SK-N-MC (cell line): Measurements from ENCODE around the gene ACOT13.
A peak's percentile ranks its signal among the peaks of the same experiment; 100 is the strongest.

Source experiments
- DNase-seq: peaks from one replicate; pipeline ENCODE4 v3.0.0-alpha.2; 2011; ENCODE audit warnings: low read depth, low spot score
- H3K27ac ChIP-seq: fragments of 200-600 bp; sonication (generic); 2 replicates; pipeline ENCODE4 v1.5.1; 2016; ENCODE audit warnings: mixed run types
- H3K36me3 ChIP-seq: fragments of 200-600 bp; sonication (generic); 2 replicates; pipeline ENCODE4 v1.6.1; 2017; ENCODE audit warnings: antibody characterized with exemption, low read length, mixed read lengths; ENCODE audit not compliant: insufficient read depth
- H3K4me3 ChIP-seq: fragments of 200-600 bp; sonication (generic); 2 replicates; pipeline ENCODE4 v1.5.1; 2016
- H3K9ac ChIP-seq: fragments of 200-600 bp; sonication (generic); 2 replicates; pipeline ENCODE4 v1.8.0; 2017; ENCODE audit warnings: mixed run types, mixed read lengths; ENCODE audit not compliant: insufficient read length
- H3K9me3 ChIP-seq: fragments of 200-600 bp; sonication (generic); 2 replicates; pipeline ENCODE4 v1.6.1; 2017; ENCODE audit warnings: low read depth, mild to moderate bottlenecking, antibody characterized with exemption, low read length, moderate library complexity, mixed read lengths
- EZH2 ChIP-seq: fragments of 200-600 bp; sonication (generic); IDR thresholded peaks from one replicate; pipeline ENCODE4 v1.6.1; 2017; ENCODE audit warnings: antibody characterized with exemption
- FOXP2 ChIP-seq: optimal IDR thresholded peaks from 2 replicates; pipeline ENCODE3; 2011; ENCODE audit warnings: mild to moderate bottlenecking, moderate library complexity; ENCODE audit not compliant: insufficient read depth; ENCODE audit errors: extremely low read length, control extremely low read depth
- POLR2AphosphoS5 ChIP-seq: IDR thresholded peaks from 2 replicates; pipeline ENCODE4 v1.6.1; 2012; ENCODE audit warnings: mild to moderate bottlenecking, low read depth, low read length, borderline replicate concordance

The ACOT13 gene

DNA sequence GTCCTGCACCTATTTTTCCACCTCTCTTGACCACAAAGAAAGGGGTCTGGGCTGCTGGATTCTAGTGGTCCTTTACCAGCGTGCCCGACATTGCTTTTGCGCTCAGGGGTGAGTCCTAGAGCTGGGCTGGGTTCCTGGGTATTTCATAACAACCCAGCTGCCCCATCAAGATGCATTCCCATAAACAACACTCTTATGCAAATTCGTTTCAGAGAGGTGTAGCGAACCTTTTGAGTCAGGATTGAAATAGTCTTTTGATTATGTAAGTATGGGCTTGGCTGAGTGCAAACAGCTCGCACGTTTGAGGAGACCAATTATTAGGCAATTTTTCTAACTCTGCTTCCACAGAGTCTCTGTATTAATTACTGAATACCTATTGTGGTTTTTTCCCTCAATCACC lies 13.7 kb downstream of the ACOT13 start:
- no peak for DNase-seq
- H3K4me3 ChIP-seq, result no peak overlapping the region
- H3K9me3 ChIP-seq, result no peaks in the 10 kb centered on the region
- H3K9ac ChIP-seq, result no peak overlapping the region
- H3K27ac ChIP-seq, result no peak overlapping the region
- no peak for TF ChIP-seq FOXP2
- no peak for TF ChIP-seq POLR2AphosphoS5
- no peaks in the 10 kb centered on the region for H3K36me3 ChIP-seq

- Histone ChIP-seq H3K9ac (no peak overlapping the region), H3K4me3 (peak overlapping the region; percentile 37)
- TF ChIP-seq POLR2AphosphoS5 (no peak), FOXP2 (no peak), EZH2 (no peak)
Observed at GRCh38 chr6:24683297-24684296, 16.7 kb downstream of the ACOT13 start.

DNA sequence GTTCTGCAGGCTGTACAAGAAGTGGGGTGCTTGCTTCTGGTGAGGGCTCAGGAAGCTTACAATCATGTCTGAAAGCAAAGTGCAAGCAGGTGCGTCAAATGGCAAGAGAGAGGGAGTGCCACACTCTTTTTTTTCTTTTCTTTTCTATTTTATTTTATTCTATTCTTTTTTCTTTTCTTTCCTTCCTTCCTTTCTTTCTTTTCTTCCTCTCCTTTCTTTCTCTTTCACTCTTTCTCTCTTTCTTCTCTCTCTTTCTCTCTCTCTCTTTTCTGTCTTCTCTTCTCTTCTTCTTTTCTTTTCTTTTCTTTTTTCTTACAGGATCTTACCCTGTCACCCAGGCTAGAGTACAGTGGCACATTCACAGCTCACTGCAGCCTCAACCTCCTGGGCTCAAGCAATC lies 19.5 kb downstream of the ACOT13 start:
- no peak overlapping the region for H3K27ac ChIP-seq
- no peak overlapping the region for H3K9ac ChIP-seq
- H3K9me3 ChIP-seq, result no peaks in the 10 kb centered on the region
- no peak overlapping the region for H3K4me3 ChIP-seq
- H3K36me3 ChIP-seq, result no peaks in the 10 kb centered on the region
- no peak for DNase-seq
- TF ChIP-seq EZH2 (no peak), FOXP2 (no peak)

More at GRCh38 chr6:24683297-24684296, 16.7 kb downstream of the ACOT13 start:
- H3K36me3 ChIP-seq, result no peaks in the 10 kb centered on the region
- peak overlapping the region; percentile 61 for H3K27ac ChIP-seq
- no peaks in the 10 kb centered on the region for H3K9me3 ChIP-seq
- DNase-seq, result peak; percentile 37

- H3K36me3 ChIP-seq, result no peaks in the 10 kb centered on the region
- TF ChIP-seq FOXP2 (no peak), POLR2AphosphoS5 (no peak), EZH2 (no peak)
- H3K9me3 ChIP-seq, result no peaks in the 10 kb centered on the region
- no peak overlapping the region for H3K9ac ChIP-seq
- no peak overlapping the region for H3K4me3 ChIP-seq
- DNase-seq, result no peak
- H3K27ac ChIP-seq, result no peak overlapping the region
Observed at GRCh38 chr6:24686946-24687345, 20.1 kb downstream of the ACOT13 start.

GRCh38 chr6:24689964-24690363 lies 23.1 kb downstream of the ACOT13 start:
- no peak overlapping the region for H3K9ac ChIP-seq
- no peak for DNase-seq
- no peaks in the 10 kb centered on the region; the same call in 1 of the 2 replicates for H3K36me3 ChIP-seq

DNA sequence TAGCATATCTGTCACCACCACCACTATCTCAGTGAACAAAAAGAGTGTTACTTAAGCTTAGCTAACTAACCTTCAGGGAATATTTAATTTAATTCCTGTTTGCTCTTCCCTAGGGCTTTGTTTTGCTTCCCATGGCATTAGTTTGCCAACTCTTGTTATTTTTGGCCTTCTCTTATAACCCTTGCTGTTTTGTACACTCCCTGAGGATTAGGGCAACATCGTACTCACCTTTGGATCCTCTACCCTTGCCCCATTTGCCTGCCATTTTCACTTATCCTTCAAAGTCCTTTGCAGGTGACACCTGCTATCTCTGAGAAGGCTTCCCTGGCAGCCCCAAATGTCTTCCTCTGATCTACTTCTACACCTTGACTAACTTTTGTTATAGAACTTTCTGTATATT lies 23.7 kb downstream of the ACOT13 start:
- H3K36me3 ChIP-seq, result no peaks in the 10 kb centered on the region; the same call in 1 of the 2 replicates
- H3K4me3 ChIP-seq, result no peak overlapping the region
- no peaks in the 10 kb centered on the region for H3K9me3 ChIP-seq
- no peak for TF ChIP-seq FOXP2
- no peak for TF ChIP-seq POLR2AphosphoS5
- TF ChIP-seq EZH2, result no peak
- H3K27ac ChIP-seq, result no peak overlapping the region
- H3K9ac ChIP-seq, result no peak overlapping the region
- no peak for DNase-seq

More at GRCh38 chr6:24689964-24690363, 23.1 kb downstream of the ACOT13 start:
- Histone ChIP-seq H3K27ac (no peak overlapping the region), H3K4me3 (no peak overlapping the region), H3K9me3 (no peaks in the 10 kb centered on the region)
- TF ChIP-seq POLR2AphosphoS5, result no peak
- TF ChIP-seq FOXP2, result no peak
- no peak for TF ChIP-seq EZH2

DNA sequence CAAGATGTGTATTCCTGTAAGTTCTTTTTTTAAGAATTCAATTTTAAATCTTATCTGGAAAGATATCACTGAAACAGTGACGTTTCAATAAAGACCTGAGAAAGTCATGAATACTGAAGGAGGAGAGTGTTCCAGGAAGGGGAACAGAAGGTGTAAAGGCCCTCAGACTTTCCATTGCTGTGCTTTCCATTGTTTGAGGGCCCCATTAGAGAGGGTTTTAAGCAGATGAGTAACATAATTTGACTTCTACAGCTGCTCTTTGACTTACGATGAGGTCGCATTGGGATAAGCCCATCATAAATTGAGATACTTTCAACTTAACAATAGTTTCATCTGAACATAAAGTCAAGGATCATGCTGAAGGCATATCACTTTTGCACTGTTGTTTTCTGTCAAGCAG lies 24.7 kb downstream of the ACOT13 start:
- no peaks in the 10 kb centered on the region; the same call in 1 of the 2 replicates for H3K36me3 ChIP-seq
- H3K27ac ChIP-seq, result no peak overlapping the region
- no peak overlapping the region for H3K9ac ChIP-seq
- H3K4me3 ChIP-seq, result no peak overlapping the region
- no peaks in the 10 kb centered on the region for H3K9me3 ChIP-seq
- TF ChIP-seq POLR2AphosphoS5 (no peak), FOXP2 (no peak), EZH2 (no peak)
- DNase-seq, result no peak

DNA sequence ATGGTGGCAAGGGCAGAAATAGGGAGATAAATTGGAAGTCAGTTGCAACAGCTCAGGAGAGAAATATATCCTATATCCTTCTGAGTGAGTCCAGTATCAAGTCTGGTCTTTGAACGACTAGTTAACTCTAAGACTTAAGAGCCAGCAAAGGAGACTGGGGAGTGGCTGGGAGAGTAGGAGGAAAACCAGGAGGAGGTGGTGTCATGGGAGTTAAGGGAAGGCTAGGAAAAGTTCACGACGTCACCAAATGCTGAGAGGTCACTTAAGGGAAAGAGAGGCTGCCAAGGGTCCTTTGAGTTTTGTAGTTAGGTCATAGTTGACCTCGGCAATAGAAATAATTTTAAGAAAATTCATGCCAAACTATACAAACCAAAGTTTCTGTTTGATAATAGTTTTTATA lies 25.1 kb downstream of the ACOT13 start:
- Histone ChIP-seq H3K4me3 (no peak overlapping the region), H3K36me3 (no peaks in the 10 kb centered on the region; the same call in 1 of the 2 replicates), H3K9me3 (no peaks in the 10 kb centered on the region), H3K27ac (no peak overlapping the region), H3K9ac (no peak overlapping the region)
- no peak for DNase-seq
- no peak for TF ChIP-seq POLR2AphosphoS5
- TF ChIP-seq EZH2, result no peak

DNA sequence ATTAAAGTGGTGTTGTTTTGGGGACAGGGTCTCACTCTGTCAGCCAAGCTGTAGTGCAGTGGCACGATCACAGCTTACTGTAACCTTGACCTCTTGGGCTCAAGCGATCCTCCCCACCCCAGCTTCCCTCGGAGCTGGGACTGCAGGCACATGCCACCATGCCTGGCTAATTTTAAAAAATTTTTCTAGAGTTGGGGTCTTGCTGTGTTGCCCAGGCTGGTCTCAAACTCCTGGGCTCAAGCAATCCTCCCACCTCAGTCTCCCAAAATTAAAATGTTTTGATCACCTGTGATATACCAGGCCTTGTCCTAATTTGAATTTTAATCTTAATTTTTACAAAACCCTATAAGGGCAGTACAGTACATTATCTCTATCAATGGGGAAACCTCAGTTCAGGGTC lies 25.5 kb downstream of the ACOT13 start:
- H3K27ac ChIP-seq, result no peak overlapping the region
- H3K36me3 ChIP-seq, result no peaks in the 10 kb centered on the region; the same call in 1 of the 2 replicates
- no peak for DNase-seq
- no peaks in the 10 kb centered on the region for H3K9me3 ChIP-seq
- H3K4me3 ChIP-seq, result no peak overlapping the region
- no peak overlapping the region for H3K9ac ChIP-seq
- TF ChIP-seq POLR2AphosphoS5 (no peak), EZH2 (no peak), FOXP2 (no peak)
